Ovary (tissue), 3 donors: ENCODE results near the gene CYB5RL.

ENCODE experiments used
- POLR2A ChIP-seq: fragments of 450-650 bp; IDR thresholded peaks from one replicate; pipeline ENCODE4 v1.6.1; 2017; ENCODE audit warnings: antibody characterized with exemption, mild to moderate bottlenecking, moderate library complexity
- TF ChIP-seq, protein P1 (sequence below), 3 donors: fragments of 450-650 bp in 2 of 3; fragments of 200-600 bp in 1 of 3; IDR thresholded peaks; one replicate each; pipeline versions ENCODE4 v1.5.1 to v1.8.0; 2016 to 2022; ENCODE audit warnings: antibody characterized with exemption in 3 of 3, mild to moderate bottlenecking in 1 of 3
- donor health status: DM: no; HTN: no; CAD: no.

- TF ChIP-seq POLR2A, result no peak
- TF ChIP-seq, protein P1, sequence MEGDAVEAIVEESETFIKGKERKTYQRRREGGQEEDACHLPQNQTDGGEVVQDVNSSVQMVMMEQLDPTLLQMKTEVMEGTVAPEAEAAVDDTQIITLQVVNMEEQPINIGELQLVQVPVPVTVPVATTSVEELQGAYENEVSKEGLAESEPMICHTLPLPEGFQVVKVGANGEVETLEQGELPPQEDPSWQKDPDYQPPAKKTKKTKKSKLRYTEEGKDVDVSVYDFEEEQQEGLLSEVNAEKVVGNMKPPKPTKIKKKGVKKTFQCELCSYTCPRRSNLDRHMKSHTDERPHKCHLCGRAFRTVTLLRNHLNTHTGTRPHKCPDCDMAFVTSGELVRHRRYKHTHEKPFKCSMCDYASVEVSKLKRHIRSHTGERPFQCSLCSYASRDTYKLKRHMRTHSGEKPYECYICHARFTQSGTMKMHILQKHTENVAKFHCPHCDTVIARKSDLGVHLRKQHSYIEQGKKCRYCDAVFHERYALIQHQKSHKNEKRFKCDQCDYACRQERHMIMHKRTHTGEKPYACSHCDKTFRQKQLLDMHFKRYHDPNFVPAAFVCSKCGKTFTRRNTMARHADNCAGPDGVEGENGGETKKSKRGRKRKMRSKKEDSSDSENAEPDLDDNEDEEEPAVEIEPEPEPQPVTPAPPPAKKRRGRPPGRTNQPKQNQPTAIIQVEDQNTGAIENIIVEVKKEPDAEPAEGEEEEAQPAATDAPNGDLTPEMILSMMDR (IDR thresholded peaks at IDR 0.05), result no peak
Observed at GRCh38 chr1:54167422-54168139, 32.2 kb downstream of the CYB5RL start.
